Smooth muscle cell (in vitro differentiated cells): Measurements from ENCODE around the gene MAPK12. TPM values are rescaled to one million over a fixed set of nuclear protein-coding genes. Genes with fewer than 3 reads are reported as not detected.

Experiments
- DNase-seq: peaks from one replicate; lab custom pipeline; 2025; ENCODE audit not compliant: unreplicated experiment; lab: John Stamatoyannopoulos, UW
- H2AFZ ChIP-seq: fragments of 200-600 bp; sonication (generic); 2 replicates; pipeline ENCODE4 v1.6.0; 2016; ENCODE audit warnings: antibody characterized with exemption, low read depth, mild to moderate bottlenecking
- H3F3A ChIP-seq: fragments of 200-600 bp; sonication (generic); 2 replicates; pipeline ENCODE4 v1.6.0; 2017; ENCODE audit warnings: antibody characterized with exemption, low read depth
- H3K27ac ChIP-seq: fragments of 200-600 bp; sonication (generic); 2 replicates; pipeline ENCODE4 v1.5.1; 2016; ENCODE audit warnings: low read depth, mild to moderate bottlenecking
- H3K27me3 ChIP-seq: fragments of 200-600 bp; sonication (generic); 2 replicates; pipeline ENCODE4 v1.6.1; 2016; ENCODE audit warnings: low read depth, mild to moderate bottlenecking
- H3K36me3 ChIP-seq: fragments of 200-600 bp; sonication (generic); 2 replicates; pipeline ENCODE4 v1.5.1; 2016; ENCODE audit warnings: low read depth
- H3K4me1 ChIP-seq: fragments of 200-600 bp; sonication (generic); 2 replicates; pipeline ENCODE4 v1.5.1; 2016; ENCODE audit warnings: low read depth
- H3K4me2 ChIP-seq: fragments of 200-600 bp; sonication (generic); 2 replicates; pipeline ENCODE4 v1.6.0; 2016; ENCODE audit warnings: mild to moderate bottlenecking
- H3K4me3 ChIP-seq: fragments of 200-600 bp; sonication (generic); 2 replicates; pipeline ENCODE4 v1.5.1; 2016; ENCODE audit warnings: mild to moderate bottlenecking
- H3K79me2 ChIP-seq: fragments of 200-600 bp; sonication (generic); 2 replicates; pipeline ENCODE4 v1.6.0; 2016; ENCODE audit warnings: low read depth, mild to moderate bottlenecking
- H3K9ac ChIP-seq: fragments of 200-600 bp; sonication (generic); 2 replicates; pipeline ENCODE4 v1.6.0; 2016; ENCODE audit warnings: low read depth
- H3K9me3 ChIP-seq: fragments of 200-600 bp; sonication (generic); replicated peaks from 2 replicates; pipeline ENCODE4 v1.5.1; 2016; ENCODE audit warnings: low read depth
- H4K20me1 ChIP-seq: fragments of 200-600 bp; sonication (generic); 2 replicates; pipeline ENCODE4 v1.6.0; 2016; ENCODE audit warnings: low read depth
- CTCF ChIP-seq: fragments of 200-600 bp; sonication (generic); IDR thresholded peaks from 2 replicates; pipeline ENCODE4 v1.5.1; 2017; ENCODE audit warnings: borderline replicate concordance, mild to moderate bottlenecking, antibody characterized with exemption; ENCODE audit not compliant: insufficient read depth, poor library complexity, severe bottlenecking
- WGBS: methylation state at CpG from one replicate; pipeline ENCODE4 v1.1.7; 2016; ENCODE audit warnings: low lambda C conversion rate; 5-methylcytosine and 5-hydroxymethylcytosine counted together
- polyA plus RNA-seq: library from polyadenylated mRNA; unstranded; fragments of >200 nt; fragmentation: Nextera tagmentation; extraction: Ambion mirVana; gene quantifications from 2 replicates; pipeline ENCODE4 v1.2.1, GENCODE V29; 2016
- total RNA-seq: library from RNA; depleted of rRNA; stranded (reverse); fragments of >200 nt; gene quantifications from 2 replicates; pipeline ENCODE4 v1.2.3, GENCODE V29; 2014

MAPK12 gene
- total and polyA plus RNA-seq, 2 experiments from 2014 or later: 14.9 to 26.2 TPM

- no peak overlapping the region for H3K4me3 ChIP-seq
Observed at GRCh38 chr22:50218996-50219727, 42.3 kb downstream of the MAPK12 start.

GRCh38 chr22:50218153-50218995 is 43.1 kb downstream of the MAPK12 start:
- H3K36me3 ChIP-seq: no peaks in the 10 kb centered on the region
- H3K27ac ChIP-seq: no peak overlapping the region
- H3K4me1 ChIP-seq: no peaks in the 10 kb centered on the region
- H3K9ac ChIP-seq: no peak overlapping the region
- no peak overlapping the region for H2AFZ ChIP-seq
- no peaks in the 10 kb centered on the region for H3K27me3 ChIP-seq
- H3F3A ChIP-seq: no peaks in the 10 kb centered on the region
- WGBS: 98% methylated on average over 39 of the region's 43 CpGs
- H3K4me3 ChIP-seq: no peak overlapping the region
- no peak overlapping the region for H3K4me2 ChIP-seq
- peaks cover 11% of the 10 kb centered on the region for H3K79me2 ChIP-seq
- TF ChIP-seq CTCF: no peak
- no peak for DNase-seq
- H4K20me1 ChIP-seq: peaks cover 56% of the 10 kb centered on the region
- H3K9me3 ChIP-seq: no peaks in the 10 kb centered on the region

More at GRCh38 chr22:50218996-50219727, 42.3 kb downstream of the MAPK12 start:
- WGBS: 92% methylated on average over 38 of the region's 42 CpGs
- H3K27me3 ChIP-seq: no peaks in the 10 kb centered on the region
- no peak overlapping the region for H3K4me2 ChIP-seq
- DNase-seq: no peak
- H2AFZ ChIP-seq: no peak overlapping the region
- H3K27ac ChIP-seq: no peak overlapping the region
- no peaks in the 10 kb centered on the region for H3K36me3 ChIP-seq
- H3K9me3 ChIP-seq: no peaks in the 10 kb centered on the region
- no peaks in the 10 kb centered on the region for H3K4me1 ChIP-seq
- H3K9ac ChIP-seq: no peak overlapping the region
- TF ChIP-seq CTCF: no peak
- no peaks in the 10 kb centered on the region for H3F3A ChIP-seq
- peaks cover 3% of the 10 kb centered on the region for H3K79me2 ChIP-seq
- peaks cover 48% of the 10 kb centered on the region for H4K20me1 ChIP-seq

- WGBS: 94% methylated on average over 21 of the region's 21 CpGs
- H3K4me2 ChIP-seq: no peak overlapping the region
- no peak overlapping the region for H3K27ac ChIP-seq
- no peak for TF ChIP-seq CTCF
- no peak for DNase-seq
- no peak overlapping the region for H3K4me3 ChIP-seq
- H3F3A ChIP-seq: no peaks in the 10 kb centered on the region
- no peaks in the 10 kb centered on the region for H3K36me3 ChIP-seq
- peaks cover 18% of the 10 kb centered on the region for H3K79me2 ChIP-seq
- H2AFZ ChIP-seq: no peak overlapping the region
- H3K27me3 ChIP-seq: no peaks in the 10 kb centered on the region
- no peaks in the 10 kb centered on the region for H3K9me3 ChIP-seq
- no peak overlapping the region for H3K9ac ChIP-seq
- H4K20me1 ChIP-seq: peaks cover 63% of the 10 kb centered on the region
- no peaks in the 10 kb centered on the region for H3K4me1 ChIP-seq
Observed at GRCh38 chr22:50217543-50218152, 43.8 kb downstream of the MAPK12 start.
